Glutamatergic neuron (in vitro differentiated cells): ENCODE measurements around the gene MRPS35. TPM values are rescaled to one million over a fixed set of nuclear protein-coding genes. Genes with fewer than 3 reads are reported as not detected.

Experiments used
- DNase-seq: peaks from one replicate; pipeline ENCODE4 v3.0.0; 2022
- H3K27ac Mint-ChIP-seq: one replicate; pipeline ENCODE4 v1.8.0; 2020; ENCODE audit warnings: mild to moderate bottlenecking, mixed read lengths, inconsistent platforms; ENCODE audit not compliant: unreplicated experiment
- H3K27me3 Mint-ChIP-seq: one replicate; pipeline ENCODE4 v1.8.0; 2020; ENCODE audit warnings: mild to moderate bottlenecking, moderate library complexity, mixed read lengths, inconsistent platforms; ENCODE audit not compliant: unreplicated experiment
- H3K36me3 Mint-ChIP-seq: one replicate; pipeline ENCODE4 v1.8.0; 2020; ENCODE audit warnings: mild to moderate bottlenecking, mixed read lengths, inconsistent platforms; ENCODE audit not compliant: unreplicated experiment
- H3K4me1 Mint-ChIP-seq: one replicate; pipeline ENCODE4 v1.8.0; 2020; ENCODE audit warnings: mild to moderate bottlenecking, low read depth, mixed read lengths, inconsistent platforms; ENCODE audit not compliant: unreplicated experiment
- H3K4me3 Mint-ChIP-seq: one replicate; pipeline ENCODE4 v1.8.0; 2020; ENCODE audit warnings: mild to moderate bottlenecking, mixed read lengths, inconsistent platforms; ENCODE audit not compliant: unreplicated experiment
- H3K9me3 Mint-ChIP-seq: one replicate; pipeline ENCODE4 v1.8.0; 2020; ENCODE audit warnings: mild to moderate bottlenecking, moderate library complexity, mixed read lengths, inconsistent platforms; ENCODE audit not compliant: unreplicated experiment
- long read RNA-seq: library from polyadenylated mRNA; unstranded; transcript quantifications from one replicate; pipeline ENCODE4 v2.0.0, GENCODE V29; 2020; ENCODE audit not compliant: unreplicated experiment
- total RNA-seq: library from RNA; stranded (reverse); fragmentation: NEBNext Ultra II Directional; extraction: Animal tissue kit (Norgen Biotek cat#: 25700); gene quantifications from one replicate; pipeline ENCODE4 v1.2.1, GENCODE V29; 2021; ENCODE audit not compliant: unreplicated experiment
- TF ChIP-seq, protein P1 (sequence below): fragments of 200-600 bp; sonication (generic); IDR thresholded peaks from one replicate; pipeline ENCODE4 v1.5.0; 2021; ENCODE audit not compliant: partially characterized antibody, unreplicated experiment

The MRPS35 gene
- 27.4 TPM for total RNA-seq
- long read RNA-seq, transcript MRPS35-201 (8 exons, 1,888 nt) = major isoform, 56 of 62 reads
- long read RNA-seq, partial matches to known transcripts = 1 of 62 reads
- long read RNA-seq, other reads (novel, unspliced or antisense) = 3 of 62 reads

DNA sequence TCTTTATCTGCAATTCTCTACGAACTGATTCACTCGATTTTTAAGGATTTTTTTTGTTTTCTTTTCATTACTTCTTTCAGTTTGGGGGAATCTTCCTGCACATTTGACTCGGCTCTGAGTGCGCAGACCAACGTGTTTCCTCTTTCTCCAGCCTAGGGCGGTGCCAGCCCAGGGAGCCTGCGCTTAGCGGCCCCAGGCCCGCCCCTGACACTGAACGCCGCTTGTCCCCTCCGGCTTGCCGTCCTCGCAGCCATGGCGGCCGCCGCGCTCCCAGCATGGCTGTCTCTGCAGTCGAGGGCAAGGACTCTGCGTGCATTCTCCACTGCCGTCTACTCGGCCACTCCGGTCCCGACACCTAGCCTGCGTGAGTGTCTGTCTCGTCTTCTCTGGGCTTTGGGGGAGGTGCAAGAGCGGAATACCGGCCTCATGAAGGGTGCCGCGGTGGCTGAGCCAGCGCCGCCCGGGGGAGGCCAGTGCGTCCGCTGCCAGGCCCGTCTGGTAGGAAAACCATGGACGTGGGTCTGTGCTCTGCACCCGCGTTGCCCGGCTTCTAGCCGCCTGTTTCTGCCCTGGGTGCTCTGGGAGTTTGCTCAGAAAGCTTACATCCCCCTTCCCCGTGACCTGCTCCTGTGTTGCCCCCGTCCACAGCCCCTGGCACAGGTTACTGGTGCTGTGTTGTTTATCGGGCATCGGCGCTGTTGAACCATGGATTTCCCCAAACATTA lies at the start of gene MRPS35:
MRPS35 (plus strand) TSS at position 241 of the 725 bp plus-strand sequence; CDS start at position 253, 12 bp downstream.
- TF ChIP-seq, protein P1, sequence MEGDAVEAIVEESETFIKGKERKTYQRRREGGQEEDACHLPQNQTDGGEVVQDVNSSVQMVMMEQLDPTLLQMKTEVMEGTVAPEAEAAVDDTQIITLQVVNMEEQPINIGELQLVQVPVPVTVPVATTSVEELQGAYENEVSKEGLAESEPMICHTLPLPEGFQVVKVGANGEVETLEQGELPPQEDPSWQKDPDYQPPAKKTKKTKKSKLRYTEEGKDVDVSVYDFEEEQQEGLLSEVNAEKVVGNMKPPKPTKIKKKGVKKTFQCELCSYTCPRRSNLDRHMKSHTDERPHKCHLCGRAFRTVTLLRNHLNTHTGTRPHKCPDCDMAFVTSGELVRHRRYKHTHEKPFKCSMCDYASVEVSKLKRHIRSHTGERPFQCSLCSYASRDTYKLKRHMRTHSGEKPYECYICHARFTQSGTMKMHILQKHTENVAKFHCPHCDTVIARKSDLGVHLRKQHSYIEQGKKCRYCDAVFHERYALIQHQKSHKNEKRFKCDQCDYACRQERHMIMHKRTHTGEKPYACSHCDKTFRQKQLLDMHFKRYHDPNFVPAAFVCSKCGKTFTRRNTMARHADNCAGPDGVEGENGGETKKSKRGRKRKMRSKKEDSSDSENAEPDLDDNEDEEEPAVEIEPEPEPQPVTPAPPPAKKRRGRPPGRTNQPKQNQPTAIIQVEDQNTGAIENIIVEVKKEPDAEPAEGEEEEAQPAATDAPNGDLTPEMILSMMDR = no peak
- H3K4me1 Mint-ChIP-seq = peaks cover 10% of the 10 kb centered on the region
- peaks cover 3% of the 10 kb centered on the region for H3K27me3 Mint-ChIP-seq
- peak within 1 kb of the TSS; percentile 91 for H3K27ac Mint-ChIP-seq
- peak within 1 kb of the TSS; percentile 93 for H3K4me3 Mint-ChIP-seq
- peaks cover 2% of the 10 kb centered on the region for H3K9me3 Mint-ChIP-seq
- no peaks in the 10 kb centered on the region for H3K36me3 Mint-ChIP-seq
- peak; percentile 95 for DNase-seq

DNA sequence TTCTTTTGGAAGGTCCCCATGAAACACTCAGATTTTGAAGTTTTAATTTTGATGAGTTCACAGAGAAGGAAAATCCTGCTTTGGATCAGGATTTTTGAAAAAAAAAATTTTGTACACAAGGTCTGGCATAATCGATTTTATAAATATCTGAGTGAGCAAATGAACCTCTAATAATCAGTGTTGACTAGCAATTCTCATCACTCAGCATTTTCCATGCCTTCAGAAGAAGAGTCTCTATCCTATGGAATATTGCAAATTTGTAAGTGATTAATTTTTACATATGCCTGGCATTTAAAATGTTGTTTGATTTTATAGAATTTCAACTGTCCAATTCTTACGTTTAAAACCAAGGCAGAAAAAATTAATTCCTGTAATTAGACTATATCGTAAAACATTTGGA lies 44.9 kb upstream of the MRPS35 start:
- DNase-seq = no peak
- H3K36me3 Mint-ChIP-seq = peaks cover 4% of the 10 kb centered on the region
- H3K9me3 Mint-ChIP-seq = no peaks in the 10 kb centered on the region
- peaks cover 2% of the 10 kb centered on the region for H3K4me1 Mint-ChIP-seq
- H3K27me3 Mint-ChIP-seq = no peaks in the 10 kb centered on the region
- H3K27ac Mint-ChIP-seq = no peak overlapping the region
- H3K4me3 Mint-ChIP-seq = no peak overlapping the region
- TF ChIP-seq, protein P1 = no peak

DNA sequence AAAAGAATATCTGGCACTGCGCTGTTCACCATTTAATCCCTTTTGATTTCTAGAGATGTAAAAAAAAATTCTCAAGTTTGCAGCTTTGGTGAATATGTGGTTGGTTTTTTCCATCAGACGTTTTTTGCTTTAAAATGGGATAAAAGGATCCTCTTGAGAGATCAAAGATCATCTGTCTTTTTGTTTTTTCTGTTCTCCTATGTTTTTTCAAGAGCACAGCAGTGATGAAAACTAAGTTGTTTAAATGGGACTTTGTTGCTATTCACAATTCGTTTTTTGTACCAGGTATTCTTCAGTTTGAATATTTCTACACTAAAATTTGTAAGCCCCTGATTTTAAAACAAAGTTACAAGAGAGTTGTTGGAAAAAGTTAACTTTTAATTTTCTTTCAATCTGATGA lies 44.1 kb upstream of the MRPS35 start:
- DNase-seq = no peak
- Mint-ChIP-seq H3K27ac (no peak overlapping the region), H3K36me3 (peaks cover 4% of the 10 kb centered on the region), H3K9me3 (no peaks in the 10 kb centered on the region), H3K27me3 (no peaks in the 10 kb centered on the region), H3K4me1 (peaks cover 2% of the 10 kb centered on the region), H3K4me3 (no peak overlapping the region)
- TF ChIP-seq, protein P1 = no peak

DNA sequence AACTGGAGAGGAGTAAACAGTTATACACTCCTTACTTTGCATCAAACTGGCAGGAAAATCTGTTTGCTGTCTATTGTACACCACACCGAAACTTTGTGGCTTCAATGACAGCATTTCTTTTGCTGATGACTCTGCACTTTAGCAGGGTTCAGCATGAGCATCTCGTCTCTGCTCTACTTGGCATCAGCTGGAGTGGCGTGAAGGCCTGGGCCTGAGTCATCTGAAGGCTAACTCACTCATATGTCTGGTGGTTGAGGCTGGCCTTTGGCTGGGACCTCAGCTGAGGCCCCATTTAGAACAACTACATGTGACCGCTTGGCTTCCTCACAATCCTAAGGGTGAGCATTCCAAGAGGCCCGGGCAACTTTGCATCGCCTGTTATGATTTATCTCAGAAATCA lies 43.1 kb upstream of the MRPS35 start:
- H3K4me1 Mint-ChIP-seq = peaks cover 2% of the 10 kb centered on the region
- H3K9me3 Mint-ChIP-seq = no peaks in the 10 kb centered on the region
- peaks cover 4% of the 10 kb centered on the region for H3K36me3 Mint-ChIP-seq
- H3K27me3 Mint-ChIP-seq = no peaks in the 10 kb centered on the region
- TF ChIP-seq, protein P1 = no peak
- no peak for DNase-seq
- no peak overlapping the region for H3K4me3 Mint-ChIP-seq
- no peak overlapping the region for H3K27ac Mint-ChIP-seq

DNA sequence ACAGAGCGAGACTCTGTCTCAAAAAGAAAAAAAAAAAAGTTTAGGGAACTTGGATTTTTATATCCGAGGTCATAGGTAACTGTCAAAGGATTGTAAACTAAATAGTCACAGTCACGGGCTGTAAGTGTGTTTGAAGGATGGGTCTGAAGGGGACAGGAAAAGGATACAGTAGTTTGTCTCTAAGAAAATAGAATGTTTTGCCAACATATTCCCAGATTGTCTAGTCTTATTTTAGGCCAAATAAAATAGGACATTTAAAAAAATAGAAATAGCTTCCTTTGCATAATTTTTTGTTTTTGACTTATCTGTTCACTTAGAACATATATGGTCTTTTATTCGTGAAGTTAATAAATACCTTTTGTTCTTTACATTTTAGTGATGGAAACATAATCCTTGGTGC lies 38.6 kb upstream of the MRPS35 start:
- no peaks in the 10 kb centered on the region for H3K4me1 Mint-ChIP-seq
- H3K36me3 Mint-ChIP-seq = no peaks in the 10 kb centered on the region
- TF ChIP-seq, protein P1 = no peak
- H3K9me3 Mint-ChIP-seq = no peaks in the 10 kb centered on the region
- H3K27ac Mint-ChIP-seq = no peak overlapping the region
- no peak overlapping the region for H3K4me3 Mint-ChIP-seq
- no peak for DNase-seq
- H3K27me3 Mint-ChIP-seq = no peaks in the 10 kb centered on the region
